Neutrophil (primary cell): Measurements from ENCODE around the gene SPATA9.
A peak's percentile ranks its signal among the peaks of the same experiment; 100 is the strongest.

Source experiments
- H3K27ac ChIP-seq: fragments of 200-600 bp; sonication (generic); 2 replicates; pipeline ENCODE4 v1.5.1; 2016; ENCODE audit warnings: mild to moderate bottlenecking, moderate library complexity
- H3K27me3 ChIP-seq: fragments of 200-600 bp; sonication (generic); 2 replicates; pipeline ENCODE4 v1.6.0; 2016; ENCODE audit warnings: mild to moderate bottlenecking
- H3K36me3 ChIP-seq: fragments of 200-600 bp; sonication (generic); 2 replicates; pipeline ENCODE4 v1.5.1; 2017
- H3K4me1 ChIP-seq, 2 experiments: fragments of 200-600 bp in 1 of 2; sonication (generic) in 1 of 2; 1 replicate in 1 of 2; 2 replicates in 1 of 2; pipeline versions ENCODE4 v1.5.1 to v1.6.1; 2013 to 2016; ENCODE audit warnings: low read depth in 1 of 2, low read length in 1 of 2, mild to moderate bottlenecking in 1 of 2, moderate library complexity in 1 of 2; ENCODE audit not compliant: control insufficient read depth in 1 of 2, insufficient read depth in 1 of 2
- H3K4me3 ChIP-seq, 2 experiments: fragments of 200-600 bp in 1 of 2; sonication (generic) in 1 of 2; 1 replicate in 1 of 2; 2 replicates in 1 of 2; pipeline ENCODE4 v1.5.1; 2013 to 2016; ENCODE audit warnings: low read depth in 1 of 2, low read length in 1 of 2, mild to moderate bottlenecking in 1 of 2, moderate library complexity in 1 of 2
- H3K9me3 ChIP-seq: fragments of 200-600 bp; sonication (generic); 2 replicates; pipeline ENCODE4 v1.5.1; 2016
- CTCF ChIP-seq: fragments of 200-600 bp; sonication (generic); IDR thresholded peaks from 2 replicates; pipeline ENCODE4 v1.5.1; 2016; ENCODE audit warnings: antibody characterized with exemption

SPATA9 gene

GRCh38 chr5:95682891-95683290 lies at the start of gene SPATA9:
Gene SPATA9 (minus strand): TSS chr5:95682991. CDS start chr5:95682854, 137 bp downstream.
- H3K4me1 ChIP-seq, result no peaks in the 10 kb centered on the region
- no peak within 1 kb of the TSS for H3K4me3 ChIP-seq
- no peaks in the 10 kb centered on the region for H3K27me3 ChIP-seq
- no peak for TF ChIP-seq CTCF
- no peak within 1 kb of the TSS for H3K27ac ChIP-seq
- H3K9me3 ChIP-seq, result no peaks in the 10 kb centered on the region
- no peaks in the 10 kb centered on the region for H3K36me3 ChIP-seq

- Histone ChIP-seq H3K4me3 (peak overlapping the region; percentile 52 to 67), H3K27ac (no peak overlapping the region), H3K27me3 (peaks cover 41% of the 10 kb centered on the region), H3K36me3 (no peaks in the 10 kb centered on the region), H3K4me1 (peaks cover 19 to 21% of the 10 kb centered on the region in 2 experiments), H3K9me3 (no peaks in the 10 kb centered on the region)
- no peak for TF ChIP-seq CTCF
These were observed 49.1 kb upstream of the SPATA9 start for GRCh38 chr5:95731571-95732554.

- no peak for TF ChIP-seq CTCF
- Histone ChIP-seq H3K4me3 (peak within 1 kb of the TSS; percentile 52 to 67), H3K9me3 (no peaks in the 10 kb centered on the region), H3K4me1 (peaks cover 19 to 21% of the 10 kb centered on the region in 2 experiments), H3K27me3 (peaks cover 41% of the 10 kb centered on the region), H3K27ac (no peak within 1 kb of the TSS), H3K36me3 (no peaks in the 10 kb centered on the region)
These were observed 48.2 kb upstream of the SPATA9 start, which contains the start of gene RHOBTB3 for GRCh38 chr5:95730730-95731570. Gene RHOBTB3 (plus strand): TSS chr5:95731336. CDS start chr5:95731683, 347 bp downstream.

- no peaks in the 10 kb centered on the region for H3K36me3 ChIP-seq
- no peak overlapping the region for H3K27ac ChIP-seq
- no peaks in the 10 kb centered on the region for H3K9me3 ChIP-seq
- peak overlapping the region in 1 of 2 experiments; percentile 67 for H3K4me3 ChIP-seq
- peaks cover 41% of the 10 kb centered on the region for H3K27me3 ChIP-seq
- TF ChIP-seq CTCF, result no peak
- H3K4me1 ChIP-seq, result peaks cover 19 to 21% of the 10 kb centered on the region in 2 experiments
These were observed 47.4 kb upstream of the SPATA9 start for GRCh38 chr5:95730011-95730700.
